Keratinocyte (primary cell): ENCODE data around the gene CADM2. TPM values are rescaled to one million over a fixed set of nuclear protein-coding genes. Genes with fewer than 3 reads are reported as not detected.

Experiments
- DNase-seq: peaks from one replicate; pipeline ENCODE4 v3.0.0-alpha.2; 2011; ENCODE audit warnings: low read depth, missing footprints, low spot score
- FAIRE-seq: peaks from 2 replicates; lab custom pipeline; 2011; peaks lifted over from hg19 to GRCh38; lab: Jason Lieb, UNC
- H2AFZ ChIP-seq: 2 replicates; pipeline ENCODE4 v1.6.0; 2012; ENCODE audit warnings: low read length, control low read depth, inconsistent platforms; ENCODE audit not compliant: control insufficient read depth
- H3K27ac ChIP-seq: 2 replicates; pipeline ENCODE4 v1.5.1; 2011; ENCODE audit warnings: low read length; ENCODE audit not compliant: control insufficient read depth, insufficient read depth
- H3K27me3 ChIP-seq: 3 replicates; pipeline ENCODE4 v1.6.0; 2011; ENCODE audit warnings: low read length; ENCODE audit not compliant: control insufficient read depth, insufficient read depth; ENCODE audit errors: extremely low read depth
- H3K36me3 ChIP-seq, 2 experiments: 2 replicates in 1 of 2; 3 replicates in 1 of 2; pipeline ENCODE4 v1.5.1; 2011; ENCODE audit warnings: low read length in 2 of 2, mild to moderate bottlenecking in 1 of 2; ENCODE audit not compliant: control insufficient read depth in 2 of 2, insufficient read depth in 2 of 2; ENCODE audit errors: extremely low read depth in 1 of 2
- H3K4me1 ChIP-seq: 3 replicates; pipeline ENCODE4 v1.5.1; 2011; ENCODE audit warnings: low read length; ENCODE audit not compliant: control insufficient read depth, insufficient read depth; ENCODE audit errors: extremely low read depth
- H3K4me2 ChIP-seq: 3 replicates; pipeline ENCODE4 v1.6.0; 2011; ENCODE audit warnings: low read depth, low read length; ENCODE audit not compliant: control insufficient read depth, insufficient read depth; ENCODE audit errors: extremely low read depth
- H3K4me3 ChIP-seq, 3 experiments: fragments of 200-600 bp in 1 of 3; sonication (generic) in 1 of 3; 2 replicates in 2 of 3; 3 replicates in 1 of 3; pipeline ENCODE4 v1.5.1; 2011 to 2016; ENCODE audit warnings: low read length in 3 of 3, mild to moderate bottlenecking in 3 of 3, control low read depth in 2 of 3, inconsistent platforms in 1 of 3, low read depth in 1 of 3, mixed read lengths in 1 of 3, mixed run types in 1 of 3, moderate library complexity in 1 of 3; ENCODE audit not compliant: control insufficient read depth in 2 of 3, insufficient read depth in 2 of 3; ENCODE audit errors: extremely low read depth in 1 of 3
- H3K79me2 ChIP-seq: 2 replicates; pipeline ENCODE4 v1.6.0; 2012; ENCODE audit warnings: low read length; ENCODE audit not compliant: control insufficient read depth, insufficient read depth
- H3K9ac ChIP-seq: 3 replicates; pipeline ENCODE4 v1.6.0; 2011; ENCODE audit warnings: low read length; ENCODE audit not compliant: control insufficient read depth, insufficient read depth; ENCODE audit errors: extremely low read depth
- H3K9me1 ChIP-seq: 3 replicates; pipeline ENCODE4 v1.6.0; 2011; ENCODE audit warnings: low read length; ENCODE audit not compliant: control insufficient read depth, insufficient read depth; ENCODE audit errors: extremely low read depth
- H3K9me3 ChIP-seq: 2 replicates; pipeline ENCODE4 v1.5.1; 2012; ENCODE audit warnings: low read depth, low read length; ENCODE audit not compliant: control insufficient read depth
- H4K20me1 ChIP-seq: 3 replicates; pipeline ENCODE4 v1.6.0; 2011; ENCODE audit warnings: low read length; ENCODE audit not compliant: control insufficient read depth, insufficient read depth; ENCODE audit errors: extremely low read depth
- EZH2 ChIP-seq: IDR thresholded peaks from one replicate; pipeline ENCODE4 v1.6.1; 2012; ENCODE audit warnings: inconsistent platforms, mild to moderate bottlenecking, low read length, moderate library complexity
- dilution Hi-C: fragments of 300-500 bp; cut with MboI; formaldehyde crosslinking; loops from one replicate; pipeline ENCODE4 v1.7.0; 2020; ENCODE audit warnings: low sequenced_read_pairs; ENCODE audit not compliant: extremely low pct_ligation_motif_present
- polyA plus RNA-seq, 5 experiments: library from polyadenylated mRNA; depleted of rRNA in 3 of 5; stranded (reverse) in 3 of 5; stranded (forward) in 1 of 5; unstranded in 1 of 5; fragments of >200 nt; gene quantifications; 1 replicate in 1 of 5; 2 replicates in 3 of 5; 3 replicates in 1 of 5; pipeline versions ENCODE4 v1.2.1 to v1.2.3, GENCODE V29; 2011 to 2012; ENCODE audit warnings: missing spikeins in 2 of 5, low read depth in 1 of 5, low replicate concordance in 1 of 5
- TF ChIP-seq, protein P1 (sequence below), 3 experiments: IDR thresholded peaks in 1 of 3; conservative IDR thresholded peaks in 1 of 3; optimal IDR thresholded peaks in 1 of 3; 2 replicates in 2 of 3; 3 replicates in 1 of 3; pipeline versions ENCODE3 to v1.5.1; 2011; ENCODE audit warnings: low read length in 3 of 3, mild to moderate bottlenecking in 3 of 3, moderate library complexity in 2 of 3, control low read depth in 1 of 3, inconsistent platforms in 1 of 3; ENCODE audit not compliant: insufficient read depth in 2 of 3; ENCODE audit errors: extremely low read depth in 1 of 3

Gene CADM2
- polyA plus RNA-seq, 1 donor (not counting 4 experiments of a cell fraction or from before 2014, with no cell fraction given), result not detected

DNA sequence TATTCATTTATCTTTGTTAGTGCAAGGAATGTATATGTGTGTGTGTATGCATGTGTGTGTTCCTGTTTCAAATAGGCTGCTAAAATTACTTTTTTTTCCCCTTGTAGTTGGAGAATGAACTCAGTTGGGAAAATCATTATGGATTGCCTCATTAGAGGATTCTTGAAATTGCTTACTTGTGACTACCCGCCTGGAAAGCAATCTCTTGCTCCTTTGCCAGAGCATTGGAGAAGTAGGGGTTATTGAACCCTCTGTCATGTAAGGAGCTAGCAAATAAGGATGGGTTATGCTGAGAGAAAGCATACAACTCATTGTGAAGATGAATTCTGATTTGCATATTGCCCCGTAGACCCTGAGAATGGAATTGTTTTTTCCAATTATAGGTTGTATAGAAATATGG is 474.5 kb downstream of the CADM2 start:
- Histone ChIP-seq H3K9me3 (no peaks in the 10 kb centered on the region), H3K27me3 (no peaks in the 10 kb centered on the region), H4K20me1 (no peaks in the 10 kb centered on the region), H3K36me3 (no peaks in the 10 kb centered on the region), H3K4me3 (no peak overlapping the region), H3K4me1 (no peaks in the 10 kb centered on the region), H2AFZ (no peak overlapping the region), H3K27ac (no peak overlapping the region), H3K9ac (no peak overlapping the region), H3K4me2 (no peak overlapping the region), H3K79me2 (no peaks in the 10 kb centered on the region), H3K9me1 (no peaks in the 10 kb centered on the region)
- dilution Hi-C loops, result no loop called here
- FAIRE-seq (no peak), DNase-seq (no peak)
- TF ChIP-seq EZH2, result no peak
- TF ChIP-seq, protein P1, sequence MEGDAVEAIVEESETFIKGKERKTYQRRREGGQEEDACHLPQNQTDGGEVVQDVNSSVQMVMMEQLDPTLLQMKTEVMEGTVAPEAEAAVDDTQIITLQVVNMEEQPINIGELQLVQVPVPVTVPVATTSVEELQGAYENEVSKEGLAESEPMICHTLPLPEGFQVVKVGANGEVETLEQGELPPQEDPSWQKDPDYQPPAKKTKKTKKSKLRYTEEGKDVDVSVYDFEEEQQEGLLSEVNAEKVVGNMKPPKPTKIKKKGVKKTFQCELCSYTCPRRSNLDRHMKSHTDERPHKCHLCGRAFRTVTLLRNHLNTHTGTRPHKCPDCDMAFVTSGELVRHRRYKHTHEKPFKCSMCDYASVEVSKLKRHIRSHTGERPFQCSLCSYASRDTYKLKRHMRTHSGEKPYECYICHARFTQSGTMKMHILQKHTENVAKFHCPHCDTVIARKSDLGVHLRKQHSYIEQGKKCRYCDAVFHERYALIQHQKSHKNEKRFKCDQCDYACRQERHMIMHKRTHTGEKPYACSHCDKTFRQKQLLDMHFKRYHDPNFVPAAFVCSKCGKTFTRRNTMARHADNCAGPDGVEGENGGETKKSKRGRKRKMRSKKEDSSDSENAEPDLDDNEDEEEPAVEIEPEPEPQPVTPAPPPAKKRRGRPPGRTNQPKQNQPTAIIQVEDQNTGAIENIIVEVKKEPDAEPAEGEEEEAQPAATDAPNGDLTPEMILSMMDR (optimal IDR thresholded peaks at IDR 0.05 in 1 of 3, IDR thresholded peaks at IDR 0.05 in 1 of 3, conservative IDR thresholded peaks at IDR 0.05 in 1 of 3; ENCODE audit: extremely low read depth in 1 of 3, insufficient read depth in 2 of 3, low read length in 3 of 3), result no peak

DNA sequence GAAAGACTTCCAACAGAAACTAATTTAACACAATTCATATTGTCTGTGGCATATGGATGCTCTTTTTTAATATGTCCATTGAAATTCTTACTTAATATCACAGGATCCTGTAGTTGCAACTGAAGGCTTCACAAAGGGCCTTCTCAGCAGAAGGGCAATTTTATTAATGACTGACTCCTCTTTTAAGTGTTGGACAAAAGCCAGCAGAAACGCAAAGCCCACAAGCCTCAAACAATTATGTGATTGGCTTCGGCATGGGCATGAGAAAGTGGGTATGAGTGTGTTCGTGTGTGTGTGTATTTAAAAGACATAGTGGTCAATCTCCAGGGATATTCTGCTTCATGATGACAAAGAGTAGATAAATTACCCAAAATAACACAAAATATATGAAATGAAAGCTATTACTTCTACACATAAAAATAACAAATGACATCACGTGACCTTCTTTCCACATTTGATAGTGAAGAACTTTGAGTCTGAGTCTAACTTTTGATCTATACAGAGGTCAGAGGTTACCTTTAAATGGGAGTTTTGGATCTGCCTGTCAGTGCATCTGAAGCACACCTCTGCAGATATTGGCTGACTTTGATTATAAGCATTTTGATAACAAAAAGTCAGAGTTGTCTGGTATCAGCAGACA is 496.9 kb downstream of the CADM2 start:
- H3K79me2 ChIP-seq, result no peaks in the 10 kb centered on the region
- no peak overlapping the region for H3K4me3 ChIP-seq
- no peak for FAIRE-seq
- no peaks in the 10 kb centered on the region for H3K4me1 ChIP-seq
- H3K9me3 ChIP-seq, result no peaks in the 10 kb centered on the region
- H3K4me2 ChIP-seq, result no peak overlapping the region
- H2AFZ ChIP-seq, result no peak overlapping the region
- no peak overlapping the region for H3K27ac ChIP-seq
- no peaks in the 10 kb centered on the region for H3K36me3 ChIP-seq
- TF ChIP-seq, protein P1 (optimal IDR thresholded peaks at IDR 0.05 in 1 of 3, IDR thresholded peaks at IDR 0.05 in 1 of 3, conservative IDR thresholded peaks at IDR 0.05 in 1 of 3; ENCODE audit: extremely low read depth in 1 of 3, insufficient read depth in 2 of 3, low read length in 3 of 3), result no peak
- TF ChIP-seq EZH2, result no peak
- no peaks in the 10 kb centered on the region for H3K9me1 ChIP-seq
- no peaks in the 10 kb centered on the region for H3K27me3 ChIP-seq
- no peak overlapping the region for H3K9ac ChIP-seq
- dilution Hi-C loops, result no loop called here
- H4K20me1 ChIP-seq, result no peaks in the 10 kb centered on the region
- no peak for DNase-seq
